HL-60/S4 treated with phorbol 12-myristate 13-acetate at 8.2 ng/mL for 4 days and 3 days (cell line): ENCODE data around the gene SF3B6.
"Not testable (repeated sequence)": the region's sequence is repeated elsewhere in the genome, so short reads cannot be mapped to it uniquely, and the experiment has no call there.

Experiments
- in situ Hi-C: fragments of 300-500 bp; cut with MboI; formaldehyde crosslinking; loops from 2 replicates; pipeline ENCODE4 v1.15.0; 2022; ENCODE audit warnings: low sequenced_read_pairs

Gene SF3B6

DNA sequence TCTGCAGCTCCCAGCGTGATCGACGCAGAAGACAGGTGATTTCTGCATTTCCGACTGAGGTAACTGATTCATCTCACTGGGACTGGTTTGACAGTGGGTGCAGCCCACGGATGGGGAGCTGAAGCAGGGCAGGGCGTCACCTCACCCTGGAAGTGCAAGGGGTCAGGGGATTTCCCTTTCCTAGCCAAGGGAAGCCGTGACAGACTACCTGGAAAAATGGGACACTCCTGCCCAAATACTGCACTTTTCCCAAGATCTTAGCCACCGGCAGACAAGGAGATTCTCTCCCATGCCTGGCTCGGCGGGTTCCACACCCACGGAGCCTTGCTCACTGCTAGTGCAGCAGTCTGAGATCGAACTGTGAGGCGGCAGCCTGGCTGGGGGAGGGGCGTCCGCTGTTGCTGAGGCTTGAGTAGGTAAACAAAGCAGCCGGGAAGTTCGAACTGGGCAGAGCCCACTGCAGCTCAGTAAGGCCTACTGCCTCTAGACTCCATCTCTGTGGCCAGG lies 19.1 kb upstream of the SF3B6 start:
- in situ Hi-C loops = not testable (repeated sequence)

DNA sequence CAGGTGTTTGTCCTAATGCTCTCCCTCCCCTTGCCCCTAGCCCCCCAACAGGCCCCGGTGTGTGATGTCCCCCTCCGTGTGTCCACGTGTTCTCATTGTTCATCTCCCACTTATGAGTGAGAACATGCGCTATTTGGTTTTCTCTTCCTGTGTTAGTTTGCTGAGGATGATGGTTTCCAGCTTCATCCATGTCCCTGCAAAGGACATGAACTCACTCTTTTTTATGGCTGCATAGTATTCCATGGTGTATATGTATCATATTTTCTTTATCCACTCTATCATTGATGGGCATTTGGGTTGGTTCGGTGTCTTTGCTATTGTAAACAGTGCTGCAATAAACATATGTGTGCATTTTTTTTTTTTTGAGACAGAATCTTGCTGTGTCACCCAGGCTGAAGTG lies 17.1 kb upstream of the SF3B6 start:
- in situ Hi-C loops = not testable (repeated sequence)

DNA sequence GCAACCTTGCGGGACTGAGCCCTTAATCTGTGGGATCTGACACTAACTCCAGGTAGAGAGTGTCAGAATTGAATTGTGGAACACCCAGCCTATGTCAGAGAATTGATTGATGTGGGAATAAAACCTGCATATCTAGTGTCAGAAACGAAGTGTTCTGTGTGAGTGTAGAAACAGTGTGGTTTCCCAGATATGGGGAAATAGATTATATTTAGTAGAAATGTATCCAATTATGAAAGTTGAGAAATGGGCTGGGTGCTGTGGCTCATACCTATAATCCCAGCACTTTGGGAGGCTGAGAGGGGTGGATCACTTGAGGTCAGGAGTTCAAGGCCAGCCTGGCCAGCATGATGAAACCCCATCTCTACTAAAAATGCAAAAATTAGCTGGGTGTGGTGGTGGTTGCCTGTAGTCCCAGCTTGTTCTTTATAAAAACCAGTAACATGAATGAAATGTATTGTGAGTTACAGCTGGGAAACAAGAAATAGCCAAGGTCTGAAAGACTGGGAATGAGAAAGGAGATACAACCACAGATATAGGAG lies 12.8 kb upstream of the SF3B6 start:
- in situ Hi-C loops = no loop called here

DNA sequence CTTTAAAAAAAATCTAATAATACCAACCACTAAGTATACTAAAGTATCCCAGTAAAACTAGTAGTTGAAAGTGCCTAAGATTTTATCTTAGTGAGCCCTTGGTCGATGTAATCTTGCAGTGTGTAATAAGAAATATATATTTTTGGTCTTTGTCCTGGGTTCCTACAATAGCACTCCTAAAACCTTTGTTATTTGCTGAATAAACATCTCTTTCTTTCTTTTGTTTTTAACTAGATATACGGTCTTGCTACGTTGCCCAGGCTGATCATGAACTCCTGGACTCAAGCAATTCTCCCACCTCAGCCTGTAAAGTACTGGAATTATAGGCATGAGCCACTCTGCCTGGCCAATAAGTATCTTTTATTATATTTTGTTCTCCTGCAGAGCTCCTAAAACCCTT lies 10.9 kb upstream of the SF3B6 start:
- in situ Hi-C loops = no loop called here

DNA sequence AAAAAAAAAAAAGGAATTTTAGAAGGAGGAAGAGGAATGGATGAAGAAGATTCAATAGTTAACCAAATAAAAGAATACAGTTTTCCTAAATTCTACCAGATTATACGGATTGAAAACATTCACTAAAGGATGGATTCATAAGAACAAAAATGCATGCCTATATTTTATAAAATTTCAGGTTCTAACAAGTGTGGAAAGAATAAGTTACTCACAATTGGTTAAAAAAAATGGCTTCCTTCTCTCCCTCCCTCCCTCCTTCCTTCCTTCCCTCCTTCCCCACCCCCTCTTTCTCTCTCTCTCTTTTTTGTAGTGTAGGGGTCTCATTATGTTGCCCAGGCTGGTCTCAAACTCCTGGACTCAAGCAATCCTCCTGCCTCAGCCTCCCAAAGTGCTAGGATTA lies 10.1 kb upstream of the SF3B6 start:
- in situ Hi-C loops = no loop called here

DNA sequence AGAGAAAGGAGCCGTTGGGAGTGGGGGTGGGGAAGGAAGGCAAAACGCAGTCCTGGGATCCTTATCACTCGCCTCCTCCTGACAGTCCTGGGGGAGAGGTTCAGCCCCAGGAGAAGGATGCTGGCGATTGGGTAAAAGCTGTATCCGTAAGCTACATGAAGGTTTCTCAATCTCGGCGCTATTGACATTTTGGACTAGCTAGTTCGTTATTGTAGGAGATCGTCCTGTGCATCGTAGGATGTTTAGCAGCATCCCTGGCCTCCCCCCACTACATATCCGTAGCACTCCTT lies 9.0 kb upstream of the SF3B6 start:
- in situ Hi-C loops = no loop called here

DNA sequence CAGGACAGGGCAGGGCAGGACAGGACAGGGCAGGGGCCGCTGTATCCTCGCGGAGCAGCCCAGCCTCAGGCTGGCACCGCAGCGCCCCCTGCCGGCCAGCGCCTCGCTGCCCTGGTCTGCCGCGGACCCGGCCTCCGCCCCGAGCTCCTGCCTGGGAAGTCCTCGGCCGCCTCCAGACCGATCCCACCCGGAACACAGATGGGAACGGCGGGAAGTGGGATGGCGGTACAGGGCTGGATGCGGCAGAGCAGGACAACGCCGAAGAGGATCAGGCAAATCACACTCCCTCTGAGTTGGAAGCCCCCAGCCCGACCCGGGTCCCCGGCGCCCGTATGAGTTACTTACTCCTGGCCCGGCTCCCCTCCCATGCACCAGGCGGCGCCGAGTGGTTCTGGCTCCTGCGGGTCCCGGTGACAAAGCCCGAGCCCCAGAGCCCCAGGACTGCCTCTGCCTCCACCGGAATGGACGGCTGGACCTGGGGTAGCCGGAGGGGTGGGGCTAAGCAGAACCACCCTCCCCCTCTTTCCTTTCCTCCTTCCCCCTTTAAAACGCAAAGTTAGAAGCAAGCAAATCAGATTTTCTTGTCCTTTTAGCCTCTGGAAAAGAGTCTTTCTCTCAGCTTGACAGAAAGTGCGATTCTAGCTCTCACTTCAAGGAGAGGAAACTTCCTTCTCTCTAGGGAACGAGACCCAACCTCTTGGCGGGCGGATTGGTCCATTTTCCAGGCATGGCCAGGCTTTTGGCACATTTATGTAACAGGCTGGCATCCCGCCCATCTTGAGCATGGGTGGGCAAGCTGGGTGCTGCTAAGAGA lies 8.5 kb upstream of the SF3B6 start, which contains the start of gene TP53I3:
TP53I3 (minus strand) TSS at position 449 of the 814 bp plus-strand sequence. CDS start 508 bp downstream, outside the sequence.
- in situ Hi-C loops = no loop called here

DNA sequence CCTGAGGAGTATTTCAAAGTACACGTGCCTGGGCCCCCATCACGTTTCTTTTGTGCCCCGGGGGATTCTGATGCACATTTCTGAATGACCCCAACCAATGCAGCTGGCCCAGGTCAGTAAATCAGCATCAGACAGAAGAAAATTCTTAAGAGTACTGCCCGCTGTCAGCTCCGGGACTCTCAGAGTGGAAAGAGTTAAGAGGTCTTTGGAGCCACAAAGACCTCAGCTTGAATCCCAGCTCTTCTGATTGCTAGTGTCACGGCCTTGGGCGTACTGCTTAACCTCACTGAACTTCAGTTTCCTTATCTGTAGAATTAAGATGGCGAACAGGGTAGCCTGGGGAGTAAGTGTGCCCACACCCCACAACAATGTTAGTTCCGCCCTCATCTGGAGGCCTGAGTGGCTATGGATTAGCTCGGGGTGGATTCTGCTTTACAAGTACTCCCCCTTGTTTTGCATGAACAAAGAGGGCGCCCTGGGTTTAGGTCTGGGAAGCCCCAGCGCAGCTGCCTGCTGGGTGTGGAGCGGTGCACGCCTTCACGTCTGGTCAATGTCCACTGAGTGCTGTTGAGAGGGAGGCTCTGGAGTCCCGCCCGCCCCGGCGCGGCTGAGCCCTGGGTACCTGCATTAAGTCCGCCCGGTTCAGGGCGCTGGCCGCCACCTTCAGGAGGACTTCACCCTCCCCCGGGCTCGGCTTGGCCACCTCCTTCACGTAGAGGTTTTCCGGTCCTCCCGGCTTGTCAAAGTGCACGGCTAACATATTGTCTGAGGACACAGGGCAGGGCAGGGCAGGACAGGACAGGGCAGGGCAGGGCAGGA lies 7.7 kb upstream of the SF3B6 start:
- in situ Hi-C loops = no loop called here

DNA sequence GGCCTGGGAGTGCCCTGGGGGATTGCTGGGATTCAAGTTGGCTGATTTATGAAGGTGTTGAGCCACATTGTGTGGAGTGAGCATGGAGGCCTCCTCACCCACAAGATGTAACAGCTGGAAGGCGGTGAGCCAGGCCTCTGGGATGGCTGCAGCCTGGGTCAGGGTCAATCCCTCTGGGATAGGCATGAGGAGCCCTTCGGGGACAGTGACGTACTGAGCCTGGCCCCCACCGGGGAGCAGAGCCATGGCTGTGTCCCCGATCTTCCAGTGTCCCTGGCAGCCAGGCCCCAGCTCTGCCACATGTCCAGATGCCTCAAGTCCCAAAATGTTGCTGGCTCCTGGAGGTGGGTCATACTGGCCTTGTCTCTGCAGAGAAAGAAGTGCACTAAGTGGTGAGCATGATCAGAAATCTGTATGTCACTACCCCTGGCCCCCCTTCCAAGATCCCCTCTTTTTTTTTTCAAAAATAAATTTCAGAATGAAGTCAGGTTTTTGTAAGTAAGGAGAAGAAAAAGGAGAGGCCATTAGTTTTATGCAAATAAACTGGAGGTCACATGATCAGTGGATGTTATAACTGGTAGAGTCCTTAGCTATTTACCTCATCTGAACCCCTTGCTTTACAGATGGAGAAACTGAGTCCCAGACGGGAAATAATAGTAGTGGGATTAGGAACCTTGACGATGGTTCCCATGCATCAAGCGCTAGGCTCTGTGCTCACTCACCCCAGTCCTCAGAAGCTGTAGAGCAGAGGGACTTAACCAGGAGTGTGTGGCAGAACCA lies 6.9 kb upstream of the SF3B6 start:
- in situ Hi-C loops = no loop called here

DNA sequence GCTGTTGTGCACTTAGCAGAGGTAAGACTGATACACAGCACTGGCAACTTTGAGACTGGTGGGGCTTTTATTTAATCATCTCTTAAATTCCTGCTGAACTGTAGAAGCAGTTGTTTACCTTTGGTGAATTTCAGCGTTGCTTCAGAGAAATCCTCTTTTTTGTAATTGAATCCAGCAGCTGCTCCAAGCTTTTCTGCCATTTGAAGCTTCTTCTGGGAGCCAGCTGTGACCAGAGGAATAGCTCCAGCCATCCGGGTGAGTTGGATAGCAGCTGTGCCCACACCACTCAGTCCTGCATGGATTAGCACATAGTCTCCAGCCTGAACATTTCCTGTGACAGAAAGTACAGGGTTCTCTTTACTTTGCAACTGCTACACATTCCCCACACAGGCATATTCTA lies 4.6 kb upstream of the SF3B6 start:
- in situ Hi-C loops = no loop called here

DNA sequence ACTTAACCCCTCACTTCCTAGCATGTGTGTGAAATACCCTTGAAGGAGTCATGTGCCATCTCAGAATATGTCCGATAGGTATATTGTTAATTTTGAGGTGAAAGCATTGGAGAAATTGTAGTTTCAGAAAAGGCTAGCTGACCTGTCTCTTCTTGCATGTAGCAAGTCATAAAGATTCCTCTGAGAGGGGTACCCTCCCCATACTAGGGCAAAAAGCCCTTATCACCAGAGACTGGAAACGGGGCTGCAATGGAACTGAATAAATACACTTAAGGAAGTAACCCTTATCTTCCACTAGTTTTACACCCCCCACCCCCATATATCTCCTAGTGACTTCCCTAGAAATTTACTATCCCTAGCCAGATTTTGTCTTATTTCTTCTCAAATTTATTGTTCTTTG lies 1.8 kb upstream of the SF3B6 start:
- in situ Hi-C loops = no loop called here

DNA sequence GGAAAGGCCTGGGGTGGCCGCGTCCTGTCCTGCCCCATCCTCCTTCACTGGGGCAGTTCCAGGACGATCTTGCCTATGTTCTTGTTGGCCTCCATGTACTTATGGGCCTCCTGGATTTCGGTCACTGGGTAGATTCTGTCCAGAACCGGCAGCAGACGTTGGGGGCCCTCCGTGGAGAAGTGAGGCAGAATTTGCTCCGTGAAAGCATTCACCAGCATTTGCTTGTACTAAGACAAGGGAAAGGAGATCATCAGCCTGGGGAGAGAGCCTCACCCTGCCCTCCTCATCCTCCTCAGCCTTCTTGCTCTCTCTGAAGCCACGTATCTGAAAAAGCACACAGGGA lies 1.4 kb upstream of the SF3B6 start:
- in situ Hi-C loops = no loop called here

DNA sequence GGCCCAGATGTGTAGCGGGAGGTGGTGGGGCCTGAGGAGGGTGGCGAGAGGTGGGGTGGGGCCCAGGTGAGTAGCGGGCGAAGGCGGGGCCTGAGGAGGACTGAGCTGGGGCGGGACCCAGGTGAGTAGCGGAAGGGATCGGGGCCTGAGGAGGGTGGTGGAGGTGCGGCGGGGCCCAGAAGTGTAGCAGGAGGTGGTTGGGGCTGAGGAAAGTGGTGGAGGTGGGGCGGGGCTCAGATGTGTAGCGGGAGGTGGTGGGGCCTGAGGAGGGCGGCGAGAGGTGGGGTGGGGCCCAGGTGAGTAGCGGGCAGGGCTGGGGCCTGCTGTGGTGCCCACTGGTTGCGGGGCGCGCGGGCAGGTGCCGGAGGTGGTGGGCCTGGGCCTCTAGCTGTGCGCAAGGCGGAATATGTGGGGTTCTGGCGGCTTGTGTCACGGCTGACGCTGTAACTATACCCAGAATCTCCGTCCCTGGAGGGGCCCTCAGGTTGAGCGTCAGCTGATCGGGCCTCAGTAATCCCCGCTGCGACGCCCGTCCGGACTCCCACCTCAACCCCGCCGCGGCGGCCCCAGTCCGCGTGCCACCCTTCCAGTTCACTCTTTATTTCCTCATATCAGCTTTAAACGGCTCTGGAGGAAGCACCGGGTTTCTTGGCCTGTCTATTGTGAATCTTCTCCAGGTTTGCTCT lies 866 bp upstream of the SF3B6 start:
- in situ Hi-C loops = no loop called here

DNA sequence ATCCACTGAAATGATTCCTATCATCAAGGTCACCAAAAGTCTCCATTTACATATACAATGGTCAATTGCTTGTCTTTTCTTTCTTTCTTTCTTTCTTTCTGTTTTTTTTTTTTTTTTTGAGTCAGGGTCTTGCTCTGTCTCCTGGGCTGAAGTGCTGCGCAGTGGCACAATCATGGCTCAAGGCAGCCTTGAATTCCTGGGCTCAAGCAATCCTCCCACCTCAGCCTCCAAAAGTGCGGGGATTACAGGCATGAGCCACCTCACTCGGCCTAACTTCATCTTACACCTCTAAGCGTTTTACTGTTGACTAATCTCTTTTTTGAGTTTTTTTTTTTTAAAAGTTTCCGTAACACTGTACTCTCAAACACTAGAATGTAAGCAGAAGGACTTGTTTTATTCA lies 867 bp downstream of the SF3B6 start:
- in situ Hi-C loops = no loop called here

DNA sequence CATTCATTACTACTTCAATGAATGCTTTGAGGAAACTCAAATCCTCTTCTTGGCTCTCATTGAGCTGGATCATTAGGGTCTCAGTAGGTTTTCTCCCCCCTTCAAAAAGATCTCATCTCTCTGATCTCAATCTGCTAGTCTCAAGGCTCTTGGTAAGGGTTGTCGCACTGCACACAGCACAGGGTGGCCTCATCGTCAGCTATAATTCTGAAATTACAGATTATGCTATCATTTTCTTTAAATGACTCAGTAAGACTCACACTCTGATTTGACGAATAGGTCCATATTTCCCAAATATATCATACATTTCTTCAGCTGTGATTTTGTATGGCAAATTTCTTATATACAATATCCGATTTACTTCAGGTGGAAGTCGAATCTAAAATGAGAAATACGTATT lies 2.3 kb downstream of the SF3B6 start:
- in situ Hi-C loops = no loop called here

DNA sequence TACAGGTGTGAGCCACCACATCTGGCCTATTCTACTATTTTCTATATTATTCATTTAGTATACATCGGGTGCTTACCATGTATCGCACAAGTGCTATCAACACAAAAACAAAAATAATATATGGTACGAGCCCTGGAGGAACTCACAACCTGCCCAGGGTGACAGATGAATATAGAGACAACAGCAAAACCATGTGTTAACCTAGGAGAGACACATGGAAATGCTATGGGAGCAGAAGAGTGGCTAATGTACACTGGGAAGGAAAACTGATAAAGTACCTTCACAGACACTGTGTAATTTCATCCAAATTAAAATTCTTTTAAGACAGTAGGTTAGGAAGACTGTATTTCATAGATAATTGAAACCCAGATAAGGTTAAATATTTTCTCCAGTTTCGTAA lies 3.9 kb downstream of the SF3B6 start:
- in situ Hi-C loops = no loop called here

DNA sequence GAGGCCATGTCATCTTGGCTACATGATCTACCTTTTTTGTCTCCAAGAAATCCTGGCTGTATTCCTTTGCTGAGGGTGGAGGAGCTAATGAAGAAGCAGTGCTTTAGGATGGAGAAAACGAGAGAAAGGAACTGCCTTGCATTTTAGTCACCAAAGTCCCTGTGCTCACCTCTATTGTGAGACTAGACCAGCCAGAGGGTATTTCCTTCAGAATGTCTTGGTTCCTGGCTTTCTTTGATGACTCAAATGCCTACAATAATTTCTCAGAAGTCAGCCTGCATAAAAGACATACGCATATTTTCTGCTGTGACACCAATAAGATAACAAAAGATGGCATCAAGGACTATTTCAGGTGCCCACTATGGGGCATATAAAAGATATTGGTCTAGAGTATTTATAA lies 10.8 kb downstream of the SF3B6 start:
- in situ Hi-C loops = no loop called here

DNA sequence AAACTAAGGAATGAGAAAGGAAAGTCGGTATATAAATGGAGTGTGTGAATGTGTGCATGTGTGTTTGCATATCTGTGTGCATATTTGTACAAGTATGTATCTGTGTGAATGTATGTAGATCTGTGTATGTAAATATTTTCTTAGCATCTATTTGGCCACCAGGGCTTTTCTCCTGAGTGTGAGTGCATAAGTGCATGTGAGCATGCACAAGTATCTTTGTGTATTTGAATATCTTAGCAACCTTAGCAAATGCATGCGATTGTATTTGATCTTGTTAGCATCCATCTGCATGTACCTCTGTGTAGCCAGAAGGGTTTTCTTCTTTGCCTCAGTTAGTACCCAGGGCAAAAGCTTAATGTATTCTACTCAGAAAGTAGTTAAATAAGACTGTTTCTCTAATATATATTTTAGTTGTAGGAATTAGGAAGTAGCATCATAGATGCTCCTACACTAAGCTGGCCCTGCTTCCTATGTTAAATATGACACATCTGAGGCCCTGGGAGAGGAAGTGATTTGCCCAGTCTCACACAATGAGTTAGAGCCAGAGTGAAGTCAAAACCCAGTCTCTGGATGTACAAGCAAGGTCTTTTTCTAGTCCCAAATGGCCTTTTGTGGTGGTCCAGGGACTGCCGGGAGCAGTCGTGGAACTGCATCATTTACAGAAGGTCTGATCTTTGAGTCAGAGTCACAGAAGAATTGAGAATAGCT lies 17.4 kb downstream of the SF3B6 start:
- in situ Hi-C loops = no loop called here

DNA sequence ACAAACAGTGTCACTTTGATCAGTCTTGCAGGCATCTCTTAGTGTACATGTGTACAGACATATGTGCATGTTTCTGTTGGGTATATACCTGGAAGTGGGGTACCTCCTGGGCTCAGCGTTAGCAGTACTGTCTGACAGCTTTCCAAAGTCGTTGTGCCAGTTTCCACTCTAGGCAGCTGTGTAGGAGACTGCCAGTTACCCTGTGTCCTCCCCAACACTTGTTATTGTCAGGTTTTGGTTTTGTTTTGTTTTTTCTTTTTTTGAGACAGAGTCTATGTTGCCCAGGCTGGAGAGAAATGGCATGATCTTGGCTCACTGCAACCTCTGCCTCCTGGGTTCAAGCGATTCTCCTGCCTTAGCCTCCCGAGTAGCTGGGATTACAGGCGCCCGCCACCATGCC lies 20.4 kb downstream of the SF3B6 start:
- in situ Hi-C loops = no loop called here

DNA sequence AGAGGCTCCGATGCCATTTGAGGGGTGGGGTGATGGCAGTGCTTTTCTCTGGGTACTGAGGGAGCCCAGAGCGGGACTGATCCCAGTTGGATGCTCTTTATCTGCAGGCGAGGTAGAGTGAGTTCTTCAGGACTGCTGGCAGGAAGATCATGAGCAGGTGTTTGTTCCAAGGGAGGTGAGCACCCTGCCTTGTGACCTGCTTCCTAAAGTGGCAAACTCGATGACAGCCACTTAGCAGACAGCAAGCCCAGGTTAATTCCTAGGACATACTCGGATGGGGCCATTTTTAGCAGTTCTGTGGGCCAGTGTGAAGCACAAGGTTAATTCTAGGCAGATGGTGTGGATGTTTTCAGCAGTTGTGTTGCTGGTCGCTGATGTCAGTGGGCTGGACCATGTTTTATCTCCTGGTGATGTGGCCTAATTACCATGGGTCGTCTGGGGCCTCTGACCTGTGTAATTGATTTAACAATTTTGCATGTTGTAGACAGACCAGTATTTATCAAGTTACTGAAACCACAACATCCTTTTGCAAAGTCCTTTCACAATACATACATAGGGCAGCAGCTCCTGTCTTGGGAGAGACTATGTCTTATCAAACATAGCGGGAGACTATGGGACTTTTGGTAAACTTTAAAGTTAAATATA lies 21.6 kb downstream of the SF3B6 start:
- in situ Hi-C loops = no loop called here
